Upper lobe of right lung (tissue), 1 donor: Measurements from ENCODE around the gene DYNC2LI1. TPM values are rescaled to one million over a fixed set of nuclear protein-coding genes. Genes with fewer than 3 reads are reported as not detected.
A peak's percentile ranks its signal among the peaks of the same experiment; 100 is the strongest.

Source experiments
- ATAC-seq: fragments of 200-7000 bp; cut with Tn5 transposase; one replicate; pipeline ENCODE4 v1.9.1; 2020; ENCODE audit warnings: mild to moderate bottlenecking, moderate library complexity
- DNase-seq: peaks from one replicate; pipeline ENCODE4 v3.0.0-alpha.2; 2020
- H3K27ac ChIP-seq: fragments of 200-600 bp; one replicate; pipeline ENCODE4 v1.8.0; 2022
- H3K27me3 ChIP-seq: fragments of 200-600 bp; one replicate; pipeline ENCODE4 v1.8.0; 2022; ENCODE audit warnings: mild to moderate bottlenecking
- H3K36me3 ChIP-seq: fragments of 200-600 bp; one replicate; pipeline ENCODE4 v1.8.0; 2022
- H3K4me1 ChIP-seq: fragments of 200-600 bp; one replicate; pipeline ENCODE4 v1.8.0; 2022
- H3K4me3 ChIP-seq: fragments of 200-600 bp; one replicate; pipeline ENCODE4 v1.8.0; 2022; ENCODE audit warnings: mild to moderate bottlenecking
- H3K9me3 ChIP-seq: fragments of 200-600 bp; one replicate; pipeline ENCODE4 v1.8.0; 2022
- CTCF ChIP-seq: fragments of 200-600 bp; IDR thresholded peaks from one replicate; pipeline ENCODE4 v1.8.0; 2022; ENCODE audit warnings: antibody characterized with exemption
- intact Hi-C: fragments of 100-400 bp; cut with DNase I; formaldehyde crosslinking; loops from one replicate; pipeline ENCODE4 v1.11.0; 2022
- total RNA-seq: library from RNA; stranded (reverse); fragmentation: NEBNext Ultra II Directional; extraction: Animal tissue kit (Norgen Biotek cat#: 25700); gene quantifications from one replicate; pipeline ENCODE4 v1.2.1, GENCODE V29; 2021
- donor health status: DM: no; HTN: yes; CAD: no; lungs with severe emphysema.

DYNC2LI1 gene
- total RNA-seq, 1 donor from 2014 or later = 22.4 TPM

DNA sequence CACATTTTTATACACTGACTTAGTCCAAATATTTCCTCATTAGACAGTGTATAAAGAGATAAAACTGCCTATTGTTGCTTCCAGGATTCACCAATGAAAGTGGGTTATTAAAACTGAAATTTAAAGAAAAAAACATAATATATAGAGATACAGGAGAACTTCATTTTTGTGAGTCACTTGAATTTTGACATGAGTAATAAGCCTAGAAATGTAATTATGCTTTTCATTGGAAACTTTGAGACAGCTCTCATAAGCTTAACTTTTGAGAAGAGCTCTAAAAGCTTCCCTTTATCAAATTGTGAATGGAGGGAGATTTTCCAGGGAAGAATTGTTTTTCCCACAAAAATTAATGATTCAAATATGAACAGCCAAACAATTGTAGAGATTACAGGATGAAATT is 14.1 kb downstream of the DYNC2LI1 start:
- Histone ChIP-seq H3K36me3 (peaks cover 28% of the 10 kb centered on the region), H3K4me3 (no peak overlapping the region), H3K9me3 (no peaks in the 10 kb centered on the region), H3K4me1 (no peaks in the 10 kb centered on the region), H3K27me3 (no peaks in the 10 kb centered on the region), H3K27ac (no peak overlapping the region)
- DNase-seq (no peak), ATAC-seq (no peak)
- TF ChIP-seq CTCF = no peak
- intact Hi-C loops = no loop called here

GRCh38 chr2:43788646-43789045 is 14.8 kb downstream of the DYNC2LI1 start:
- Histone ChIP-seq H3K27ac (no peak overlapping the region), H3K4me1 (no peaks in the 10 kb centered on the region), H3K36me3 (peaks cover 28% of the 10 kb centered on the region), H3K9me3 (no peaks in the 10 kb centered on the region), H3K27me3 (no peaks in the 10 kb centered on the region), H3K4me3 (no peak overlapping the region)
- no peak for ATAC-seq
- DNase-seq = no peak
- no peak for TF ChIP-seq CTCF
- intact Hi-C loops = no loop called here

DNA sequence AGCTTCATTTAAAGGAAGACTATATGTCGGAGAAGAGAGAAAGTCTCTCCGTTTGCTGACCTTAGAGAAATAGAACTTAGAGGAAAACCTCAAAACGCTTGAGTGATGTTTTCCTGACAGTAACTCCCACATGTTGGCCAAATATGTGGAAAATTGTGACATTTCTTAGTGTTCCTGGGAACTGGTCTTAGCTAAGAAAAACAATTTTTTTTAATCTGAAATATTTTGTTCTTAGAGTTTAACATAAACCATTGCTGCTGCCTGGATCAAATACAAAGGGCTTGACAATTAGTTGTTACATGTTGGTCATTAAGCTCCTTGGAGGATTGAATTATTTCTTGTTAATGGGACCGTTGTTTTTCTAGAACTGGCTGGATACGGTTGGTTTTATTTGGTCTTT is 16.3 kb downstream of the DYNC2LI1 start:
- ATAC-seq (no peak), DNase-seq (no peak)
- Histone ChIP-seq H3K4me3 (no peak overlapping the region), H3K36me3 (peaks cover 23% of the 10 kb centered on the region), H3K27ac (no peak overlapping the region), H3K4me1 (no peaks in the 10 kb centered on the region), H3K27me3 (no peaks in the 10 kb centered on the region), H3K9me3 (no peaks in the 10 kb centered on the region)
- TF ChIP-seq CTCF = no peak
- intact Hi-C loops = no loop called here

- H3K27me3 ChIP-seq = no peaks in the 10 kb centered on the region
- no peak for TF ChIP-seq CTCF
- H3K4me1 ChIP-seq = no peaks in the 10 kb centered on the region
- H3K36me3 ChIP-seq = peaks cover 29% of the 10 kb centered on the region
- intact Hi-C loops = no loop called here
- H3K9me3 ChIP-seq = no peaks in the 10 kb centered on the region
- H3K4me3 ChIP-seq = no peak overlapping the region
- peak overlapping the region; percentile 53 for H3K27ac ChIP-seq
- no peak for DNase-seq
- ATAC-seq = no peak
These were observed 17.4 kb downstream of the DYNC2LI1 start for GRCh38 chr2:43791035-43791765.

- no peak overlapping the region for H3K4me3 ChIP-seq
- ATAC-seq (no peak), DNase-seq (no peak)
- H3K27me3 ChIP-seq = no peaks in the 10 kb centered on the region
- intact Hi-C loops = no loop called here
- no peaks in the 10 kb centered on the region for H3K9me3 ChIP-seq
- TF ChIP-seq CTCF = no peak
- no peak overlapping the region for H3K27ac ChIP-seq
- H3K36me3 ChIP-seq = peaks cover 33% of the 10 kb centered on the region
- H3K4me1 ChIP-seq = no peaks in the 10 kb centered on the region
These were observed 18.8 kb downstream of the DYNC2LI1 start for GRCh38 chr2:43792653-43793052.

GRCh38 chr2:43794956-43795355 is 21.1 kb downstream of the DYNC2LI1 start:
- no peak overlapping the region for H3K27ac ChIP-seq
- H3K9me3 ChIP-seq = no peaks in the 10 kb centered on the region
- no peak for TF ChIP-seq CTCF
- no peak for DNase-seq
- peaks cover 25% of the 10 kb centered on the region for H3K36me3 ChIP-seq
- no peak overlapping the region for H3K4me3 ChIP-seq
- intact Hi-C loops = no loop called here
- no peak for ATAC-seq
- no peaks in the 10 kb centered on the region for H3K4me1 ChIP-seq
- H3K27me3 ChIP-seq = no peaks in the 10 kb centered on the region
